ENCODE measurements around the gene TMEM242. TPM values are rescaled to one million over a fixed set of nuclear protein-coding genes. Genes with fewer than 3 reads are reported as not detected.

TMEM242 gene
- total and polyA plus RNA-seq, 2 of the 8 experiments (the other 6 are each of a cell fraction or from before 2014, with no cell fraction given): 2.4 to 9.0 TPM

DNA sequence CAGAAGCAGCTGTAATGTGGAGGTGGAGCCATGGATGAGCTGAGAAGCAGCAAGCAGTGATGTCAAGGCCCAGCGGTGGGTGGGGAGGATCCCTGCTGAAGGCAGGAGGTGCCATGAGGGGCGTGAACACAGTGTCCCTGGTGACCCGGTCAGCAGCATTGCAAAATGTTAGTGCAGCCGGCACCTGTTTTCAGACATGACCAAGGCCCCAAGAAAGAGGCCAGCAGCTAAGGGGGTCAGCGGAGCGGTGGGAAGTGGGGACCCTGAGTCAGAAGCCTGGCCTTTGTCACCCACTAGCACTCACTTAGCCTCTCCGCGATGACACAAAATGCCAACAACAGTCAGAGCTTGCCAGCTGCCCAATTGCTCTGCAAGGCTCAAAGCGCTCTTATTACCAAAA lies 51.9 kb downstream of the TMEM242 start (continued):
- TF ChIP-seq, protein P1, sequence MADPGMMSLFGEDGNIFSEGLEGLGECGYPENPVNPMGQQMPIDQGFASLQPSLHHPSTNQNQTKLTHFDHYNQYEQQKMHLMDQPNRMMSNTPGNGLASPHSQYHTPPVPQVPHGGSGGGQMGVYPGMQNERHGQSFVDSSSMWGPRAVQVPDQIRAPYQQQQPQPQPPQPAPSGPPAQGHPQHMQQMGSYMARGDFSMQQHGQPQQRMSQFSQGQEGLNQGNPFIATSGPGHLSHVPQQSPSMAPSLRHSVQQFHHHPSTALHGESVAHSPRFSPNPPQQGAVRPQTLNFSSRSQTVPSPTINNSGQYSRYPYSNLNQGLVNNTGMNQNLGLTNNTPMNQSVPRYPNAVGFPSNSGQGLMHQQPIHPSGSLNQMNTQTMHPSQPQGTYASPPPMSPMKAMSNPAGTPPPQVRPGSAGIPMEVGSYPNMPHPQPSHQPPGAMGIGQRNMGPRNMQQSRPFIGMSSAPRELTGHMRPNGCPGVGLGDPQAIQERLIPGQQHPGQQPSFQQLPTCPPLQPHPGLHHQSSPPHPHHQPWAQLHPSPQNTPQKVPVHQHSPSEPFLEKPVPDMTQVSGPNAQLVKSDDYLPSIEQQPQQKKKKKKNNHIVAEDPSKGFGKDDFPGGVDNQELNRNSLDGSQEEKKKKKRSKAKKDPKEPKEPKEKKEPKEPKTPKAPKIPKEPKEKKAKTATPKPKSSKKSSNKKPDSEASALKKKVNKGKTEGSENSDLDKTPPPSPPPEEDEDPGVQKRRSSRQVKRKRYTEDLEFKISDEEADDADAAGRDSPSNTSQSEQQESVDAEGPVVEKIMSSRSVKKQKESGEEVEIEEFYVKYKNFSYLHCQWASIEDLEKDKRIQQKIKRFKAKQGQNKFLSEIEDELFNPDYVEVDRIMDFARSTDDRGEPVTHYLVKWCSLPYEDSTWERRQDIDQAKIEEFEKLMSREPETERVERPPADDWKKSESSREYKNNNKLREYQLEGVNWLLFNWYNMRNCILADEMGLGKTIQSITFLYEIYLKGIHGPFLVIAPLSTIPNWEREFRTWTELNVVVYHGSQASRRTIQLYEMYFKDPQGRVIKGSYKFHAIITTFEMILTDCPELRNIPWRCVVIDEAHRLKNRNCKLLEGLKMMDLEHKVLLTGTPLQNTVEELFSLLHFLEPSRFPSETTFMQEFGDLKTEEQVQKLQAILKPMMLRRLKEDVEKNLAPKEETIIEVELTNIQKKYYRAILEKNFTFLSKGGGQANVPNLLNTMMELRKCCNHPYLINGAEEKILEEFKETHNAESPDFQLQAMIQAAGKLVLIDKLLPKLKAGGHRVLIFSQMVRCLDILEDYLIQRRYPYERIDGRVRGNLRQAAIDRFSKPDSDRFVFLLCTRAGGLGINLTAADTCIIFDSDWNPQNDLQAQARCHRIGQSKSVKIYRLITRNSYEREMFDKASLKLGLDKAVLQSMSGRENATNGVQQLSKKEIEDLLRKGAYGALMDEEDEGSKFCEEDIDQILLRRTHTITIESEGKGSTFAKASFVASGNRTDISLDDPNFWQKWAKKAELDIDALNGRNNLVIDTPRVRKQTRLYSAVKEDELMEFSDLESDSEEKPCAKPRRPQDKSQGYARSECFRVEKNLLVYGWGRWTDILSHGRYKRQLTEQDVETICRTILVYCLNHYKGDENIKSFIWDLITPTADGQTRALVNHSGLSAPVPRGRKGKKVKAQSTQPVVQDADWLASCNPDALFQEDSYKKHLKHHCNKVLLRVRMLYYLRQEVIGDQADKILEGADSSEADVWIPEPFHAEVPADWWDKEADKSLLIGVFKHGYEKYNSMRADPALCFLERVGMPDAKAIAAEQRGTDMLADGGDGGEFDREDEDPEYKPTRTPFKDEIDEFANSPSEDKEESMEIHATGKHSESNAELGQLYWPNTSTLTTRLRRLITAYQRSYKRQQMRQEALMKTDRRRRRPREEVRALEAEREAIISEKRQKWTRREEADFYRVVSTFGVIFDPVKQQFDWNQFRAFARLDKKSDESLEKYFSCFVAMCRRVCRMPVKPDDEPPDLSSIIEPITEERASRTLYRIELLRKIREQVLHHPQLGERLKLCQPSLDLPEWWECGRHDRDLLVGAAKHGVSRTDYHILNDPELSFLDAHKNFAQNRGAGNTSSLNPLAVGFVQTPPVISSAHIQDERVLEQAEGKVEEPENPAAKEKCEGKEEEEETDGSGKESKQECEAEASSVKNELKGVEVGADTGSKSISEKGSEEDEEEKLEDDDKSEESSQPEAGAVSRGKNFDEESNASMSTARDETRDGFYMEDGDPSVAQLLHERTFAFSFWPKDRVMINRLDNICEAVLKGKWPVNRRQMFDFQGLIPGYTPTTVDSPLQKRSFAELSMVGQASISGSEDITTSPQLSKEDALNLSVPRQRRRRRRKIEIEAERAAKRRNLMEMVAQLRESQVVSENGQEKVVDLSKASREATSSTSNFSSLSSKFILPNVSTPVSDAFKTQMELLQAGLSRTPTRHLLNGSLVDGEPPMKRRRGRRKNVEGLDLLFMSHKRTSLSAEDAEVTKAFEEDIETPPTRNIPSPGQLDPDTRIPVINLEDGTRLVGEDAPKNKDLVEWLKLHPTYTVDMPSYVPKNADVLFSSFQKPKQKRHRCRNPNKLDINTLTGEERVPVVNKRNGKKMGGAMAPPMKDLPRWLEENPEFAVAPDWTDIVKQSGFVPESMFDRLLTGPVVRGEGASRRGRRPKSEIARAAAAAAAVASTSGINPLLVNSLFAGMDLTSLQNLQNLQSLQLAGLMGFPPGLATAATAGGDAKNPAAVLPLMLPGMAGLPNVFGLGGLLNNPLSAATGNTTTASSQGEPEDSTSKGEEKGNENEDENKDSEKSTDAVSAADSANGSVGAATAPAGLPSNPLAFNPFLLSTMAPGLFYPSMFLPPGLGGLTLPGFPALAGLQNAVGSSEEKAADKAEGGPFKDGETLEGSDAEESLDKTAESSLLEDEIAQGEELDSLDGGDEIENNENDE (IDR thresholded peaks at IDR 0.05; ENCODE audit: insufficient replicate concordance, low read length): no peak
- TF ChIP-seq CBX8 (IDR thresholded peaks at IDR 0.05; ENCODE audit: borderline replicate concordance, low read depth, low read length): no peak
- TF ChIP-seq TAF7 (optimal IDR thresholded peaks at IDR 0.05; ENCODE audit: borderline replicate concordance, low read depth, low read length): no peak
- TF ChIP-seq YY1 (IDR thresholded peaks at IDR 0.05; ENCODE audit: low read depth, low read length): no peak

Data from H1 (cell line).